Stimulated activated naive B cell treated with anti-CD40 and anti-IgM and Interleukin-4, amounts not matched to agents 10 μg/mL and 1 μg/mL and 100 μg/mL, for 72 hours (primary cell): ENCODE results near the gene NEK11.
A peak's percentile ranks its signal among the peaks of the same experiment; 100 is the strongest.
"Not testable (repeated sequence)": the region's sequence is repeated elsewhere in the genome, so short reads cannot be mapped to it uniquely, and the experiment has no call there.

Experiments used
- ATAC-seq, 2 donors: fragments of 150-1000 bp; cut with Tn5 transposase; replicated peaks; 2 replicates each; pipeline ENCODE4 v1.10.0; 2021; ENCODE audit warnings: moderate library complexity in 1 of 2
- DNase-seq: peaks from one replicate; pipeline ENCODE4 v3.0.0; 2021
- H3K27ac Mint-ChIP-seq: one replicate; pipeline ENCODE4 v1.8.0; 2022; ENCODE audit warnings: mild to moderate bottlenecking, mixed read lengths
- H3K27me3 Mint-ChIP-seq, 2 donors: one replicate each; pipeline ENCODE4 v1.8.0; 2022; ENCODE audit warnings: mixed read lengths in 2 of 2
- H3K36me3 Mint-ChIP-seq, 2 donors: one replicate each; pipeline ENCODE4 v1.8.0; 2022; ENCODE audit warnings: mixed read lengths in 2 of 2, mild to moderate bottlenecking in 1 of 2
- H3K4me1 Mint-ChIP-seq, 2 donors: one replicate each; pipeline ENCODE4 v1.8.0; 2022; ENCODE audit warnings: mixed read lengths in 2 of 2, mild to moderate bottlenecking in 1 of 2
- H3K4me3 Mint-ChIP-seq, 2 donors: one replicate each; pipeline ENCODE4 v1.8.0; 2022; ENCODE audit warnings: mild to moderate bottlenecking in 2 of 2, mixed read lengths in 2 of 2, moderate library complexity in 1 of 2
- H3K9me3 Mint-ChIP-seq, 2 donors: one replicate each; pipeline ENCODE4 v1.8.0; 2022; ENCODE audit warnings: mixed read lengths in 2 of 2, mild to moderate bottlenecking in 1 of 2

Gene NEK11

GRCh38 chr3:131020122-131020693 lies 6.5 kb upstream of the NEK11 start:
- H3K36me3 Mint-ChIP-seq: peaks cover 27 to 42% of the 10 kb centered on the region in 2 donors
- H3K9me3 Mint-ChIP-seq: no peaks in the 10 kb centered on the region
- peak; percentile 17 for DNase-seq
- peak overlapping the region; percentile 56 for H3K27ac Mint-ChIP-seq
- peaks cover 26 to 36% of the 10 kb centered on the region in 2 donors for H3K4me1 Mint-ChIP-seq
- peak; percentile 97 to 98 for ATAC-seq
- no peaks in the 10 kb centered on the region for H3K27me3 Mint-ChIP-seq
- H3K4me3 Mint-ChIP-seq: peak overlapping the region; percentile 17 to 65

- Mint-ChIP-seq H3K27ac (peak overlapping the region; percentile 97), H3K9me3 (no peaks in the 10 kb centered on the region), H3K4me3 (peak overlapping the region; percentile 91 to 97), H3K4me1 (peaks cover 29 to 46% of the 10 kb centered on the region in 2 donors), H3K27me3 (no peaks in the 10 kb centered on the region), H3K36me3 (peaks cover 18 to 27% of the 10 kb centered on the region in 2 donors)
- ATAC-seq: no peak
- DNase-seq: no peak
Measured at GRCh38 chr3:131025539-131025938, 1.1 kb upstream of the NEK11 start.

- H3K27ac Mint-ChIP-seq: no peak overlapping the region
- ATAC-seq: no peak
- H3K4me1 Mint-ChIP-seq: peaks cover 17 to 29% of the 10 kb centered on the region in 2 donors
Measured at GRCh38 chr3:131028844-131029243, 2.2 kb downstream of the NEK11 start.

GRCh38 chr3:131031660-131032059 lies 5.0 kb downstream of the NEK11 start:
- no peak overlapping the region for H3K27ac Mint-ChIP-seq
- H3K9me3 Mint-ChIP-seq: no peaks in the 10 kb centered on the region
- ATAC-seq (no peak), DNase-seq (no peak)
- H3K27me3 Mint-ChIP-seq: no peaks in the 10 kb centered on the region
- H3K4me3 Mint-ChIP-seq: no peak overlapping the region
- peaks cover 2 to 4% of the 10 kb centered on the region in 2 donors for H3K36me3 Mint-ChIP-seq
- peaks cover 5% of the 10 kb centered on the region in 2 donors for H3K4me1 Mint-ChIP-seq

More at GRCh38 chr3:131028844-131029243, 2.2 kb downstream of the NEK11 start:
- H3K27me3 Mint-ChIP-seq: no peaks in the 10 kb centered on the region
- DNase-seq: no peak
- H3K9me3 Mint-ChIP-seq: no peaks in the 10 kb centered on the region
- no peak overlapping the region for H3K4me3 Mint-ChIP-seq
- peaks cover 15% of the 10 kb centered on the region in 2 donors for H3K36me3 Mint-ChIP-seq

GRCh38 chr3:131033480-131034080 lies 6.9 kb downstream of the NEK11 start:
- H3K36me3 Mint-ChIP-seq: peaks cover 2 to 4% of the 10 kb centered on the region in 2 donors
- no peaks in the 10 kb centered on the region for H3K27me3 Mint-ChIP-seq
- no peaks in the 10 kb centered on the region for H3K4me1 Mint-ChIP-seq
- no peak overlapping the region for H3K4me3 Mint-ChIP-seq
- no peaks in the 10 kb centered on the region for H3K9me3 Mint-ChIP-seq
- DNase-seq: no peak
- H3K27ac Mint-ChIP-seq: no peak overlapping the region
- peak; percentile 49 to 56 for ATAC-seq

- Mint-ChIP-seq H3K27ac (no peak overlapping the region), H3K36me3 (peaks cover 0 to 3% of the 10 kb centered on the region in 2 donors), H3K4me3 (no peak overlapping the region), H3K9me3 (no peaks in the 10 kb centered on the region), H3K4me1 (no peaks in the 10 kb centered on the region), H3K27me3 (no peaks in the 10 kb centered on the region)
- ATAC-seq: no peak
- DNase-seq: no peak
Measured at GRCh38 chr3:131036200-131036816, 9.6 kb downstream of the NEK11 start.

- no peaks in the 10 kb centered on the region for H3K9me3 Mint-ChIP-seq
- peaks cover 2 to 5% of the 10 kb centered on the region in 2 donors for H3K36me3 Mint-ChIP-seq
- DNase-seq (no peak), ATAC-seq (no peak)
- no peak overlapping the region for H3K4me3 Mint-ChIP-seq
- no peaks in the 10 kb centered on the region for H3K4me1 Mint-ChIP-seq
- no peaks in the 10 kb centered on the region for H3K27me3 Mint-ChIP-seq
- H3K27ac Mint-ChIP-seq: no peak overlapping the region
Measured at GRCh38 chr3:131036986-131037385, 10.3 kb downstream of the NEK11 start.

- Mint-ChIP-seq H3K4me1 (no peaks in the 10 kb centered on the region), H3K27ac (no peak overlapping the region), H3K36me3 (peaks cover 3 to 7% of the 10 kb centered on the region in 2 donors), H3K9me3 (peaks cover 0 to 1% of the 10 kb centered on the region in 2 donors), H3K27me3 (peaks cover 0 to 2% of the 10 kb centered on the region in 2 donors), H3K4me3 (no peak overlapping the region)
- DNase-seq (no peak), ATAC-seq (no peak)
Measured at GRCh38 chr3:131038326-131038725, 11.6 kb downstream of the NEK11 start.

- not testable (repeated sequence) for ATAC-seq, H3K4me1 Mint-ChIP-seq, DNase-seq, H3K4me3 Mint-ChIP-seq, H3K27ac Mint-ChIP-seq, H3K9me3 Mint-ChIP-seq
- Mint-ChIP-seq H3K36me3 (peaks cover 5 to 10% of the 10 kb centered on the region in 2 donors), H3K27me3 (peaks cover 18 to 26% of the 10 kb centered on the region in 2 donors)
Measured at GRCh38 chr3:131042271-131042985, 15.8 kb downstream of the NEK11 start.

GRCh38 chr3:131047582-131047981 lies 20.9 kb downstream of the NEK11 start:
- Mint-ChIP-seq H3K9me3 (peaks cover 0 to 7% of the 10 kb centered on the region in 2 donors), H3K4me1 (no peaks in the 10 kb centered on the region), H3K36me3 (peaks cover 5 to 12% of the 10 kb centered on the region in 2 donors), H3K27ac (peak overlapping the region; percentile 15), H3K27me3 (peaks cover 18 to 30% of the 10 kb centered on the region in 2 donors), H3K4me3 (no peak overlapping the region)
- DNase-seq (no peak), ATAC-seq (no peak)

- peaks cover 0 to 7% of the 10 kb centered on the region in 2 donors for H3K9me3 Mint-ChIP-seq
- DNase-seq (no peak), ATAC-seq (no peak)
- no peaks in the 10 kb centered on the region for H3K4me1 Mint-ChIP-seq
- H3K36me3 Mint-ChIP-seq: peaks cover 5 to 12% of the 10 kb centered on the region in 2 donors
- peaks cover 18 to 30% of the 10 kb centered on the region in 2 donors for H3K27me3 Mint-ChIP-seq
- no peak overlapping the region for H3K27ac Mint-ChIP-seq
- H3K4me3 Mint-ChIP-seq: no peak overlapping the region
Measured at GRCh38 chr3:131048030-131048429, 21.4 kb downstream of the NEK11 start.

GRCh38 chr3:131050001-131050400 lies 23.3 kb downstream of the NEK11 start:
- Mint-ChIP-seq H3K4me1 (no peaks in the 10 kb centered on the region), H3K36me3 (peaks cover 0 to 9% of the 10 kb centered on the region in 2 donors), H3K27ac (no peak overlapping the region), H3K4me3 (no peak overlapping the region), H3K9me3 (peaks cover 0 to 2% of the 10 kb centered on the region in 2 donors), H3K27me3 (peaks cover 7 to 13% of the 10 kb centered on the region in 2 donors)
- no peak for DNase-seq
- ATAC-seq: no peak

GRCh38 chr3:131053043-131053859 lies 26.6 kb downstream of the NEK11 start:
- Mint-ChIP-seq H3K4me3 (no peak overlapping the region), H3K36me3 (peaks cover 0 to 3% of the 10 kb centered on the region in 2 donors), H3K27ac (no peak overlapping the region), H3K27me3 (no peaks in the 10 kb centered on the region), H3K9me3 (no peaks in the 10 kb centered on the region), H3K4me1 (no peaks in the 10 kb centered on the region)
- ATAC-seq (no peak), DNase-seq (no peak)

- DNase-seq (no peak), ATAC-seq (no peak)
- H3K27me3 Mint-ChIP-seq: peaks cover 0 to 4% of the 10 kb centered on the region in 2 donors
- no peaks in the 10 kb centered on the region for H3K4me1 Mint-ChIP-seq
- no peaks in the 10 kb centered on the region for H3K36me3 Mint-ChIP-seq
- no peaks in the 10 kb centered on the region for H3K9me3 Mint-ChIP-seq
- no peak overlapping the region for H3K4me3 Mint-ChIP-seq
- no peak overlapping the region for H3K27ac Mint-ChIP-seq
Measured at GRCh38 chr3:131067983-131068382, 41.3 kb downstream of the NEK11 start.
